Gastrocnemius medialis (tissue), 4 donors: Measurements from ENCODE around the gene VPS8. TPM values are rescaled to one million over a fixed set of nuclear protein-coding genes. Genes with fewer than 3 reads are reported as not detected.
A peak's percentile ranks its signal among the peaks of the same experiment; 100 is the strongest.

Source experiments
- ATAC-seq, 2 donors: fragments of 150-250 bp; one replicate each; pipeline ENCODE4 v1.9.1; 2016
- DNase-seq, 2 donors: peaks; one replicate each; pipeline ENCODE4 v3.0.0-alpha.2; 2019
- H3K27ac ChIP-seq, 4 donors: fragments of 200-600 bp; sonication (generic); 1 replicate in 1 of 4; 2 replicates in 3 of 4; pipeline ENCODE4 v1.5.1; 2016 to 2018; ENCODE audit warnings: mild to moderate bottlenecking in 2 of 4, moderate library complexity in 1 of 4
- H3K27me3 ChIP-seq, 3 donors: fragments of 200-600 bp; sonication (generic) in 2 of 3; 1 replicate in 1 of 3; 2 replicates in 2 of 3; pipeline versions ENCODE4 v1.5.1 to v1.6.0; 2016 to 2019; ENCODE audit warnings: mild to moderate bottlenecking in 1 of 3, moderate library complexity in 1 of 3
- H3K36me3 ChIP-seq, 2 donors: fragments of 200-600 bp; sonication (generic) in 1 of 2; one replicate each; pipeline ENCODE4 v1.5.1; 2017 to 2018
- H3K4me1 ChIP-seq, 2 donors: fragments of 200-600 bp; sonication (generic) in 1 of 2; one replicate each; pipeline ENCODE4 v1.5.1; 2016 to 2017; ENCODE audit warnings: mild to moderate bottlenecking in 2 of 2
- H3K4me3 ChIP-seq, 4 donors: fragments of 200-600 bp; sonication (generic) in 3 of 4; 1 replicate in 1 of 4; 2 replicates in 3 of 4; pipeline ENCODE4 v1.5.1; 2016 to 2019; ENCODE audit warnings: mild to moderate bottlenecking in 2 of 4
- H3K9me3 ChIP-seq, 3 donors: fragments of 200-600 bp; sonication (generic) in 2 of 3; 1 replicate in 1 of 3; 2 replicates in 2 of 3; pipeline ENCODE4 v1.5.1; 2016 to 2019
- POLR2A ChIP-seq, 2 donors: fragments of 450-650 bp; IDR thresholded peaks; one replicate each; pipeline ENCODE4 v1.6.1; 2017; ENCODE audit warnings: antibody characterized with exemption in 2 of 2, mild to moderate bottlenecking in 2 of 2, moderate library complexity in 2 of 2
- in situ Hi-C, 4 donors: fragments of 200-750 bp; cut with MboI; loops; one replicate each; pipeline versions ENCODE4 v1.15.0 to v1.8.0; 2017; ENCODE audit warnings: low sequenced_read_pairs in 4 of 4
- intact Hi-C: fragments of 100-400 bp; cut with DNase I; formaldehyde crosslinking; loops from one replicate; pipeline ENCODE4 v1.15.1; 2023; ENCODE audit warnings: low total_unique reads
- total RNA-seq, 4 donors: library from RNA; depleted of rRNA; stranded (reverse); fragments of >200 nt; gene quantifications; one replicate each; pipeline versions ENCODE4 v1.1.0 to v1.2.3, GENCODE V29; 2016
- TF ChIP-seq, protein P1 (sequence below), 5 experiments: fragments of 450-650 bp in 3 of 5; fragments of 200-600 bp in 2 of 5; sonication (generic) in 2 of 5; IDR thresholded peaks in 4 of 5; conservative IDR thresholded peaks in 1 of 5; 1 replicate in 4 of 5; 2 replicates in 1 of 5; pipeline ENCODE4 v1.5.1; 2016 to 2019; ENCODE audit warnings: antibody characterized with exemption in 5 of 5, mild to moderate bottlenecking in 3 of 5, moderate library complexity in 3 of 5

VPS8 gene
- total RNA-seq, 4 donors from 2014 or later: 37.2 to 64.1 (median 51.2) TPM

DNA sequence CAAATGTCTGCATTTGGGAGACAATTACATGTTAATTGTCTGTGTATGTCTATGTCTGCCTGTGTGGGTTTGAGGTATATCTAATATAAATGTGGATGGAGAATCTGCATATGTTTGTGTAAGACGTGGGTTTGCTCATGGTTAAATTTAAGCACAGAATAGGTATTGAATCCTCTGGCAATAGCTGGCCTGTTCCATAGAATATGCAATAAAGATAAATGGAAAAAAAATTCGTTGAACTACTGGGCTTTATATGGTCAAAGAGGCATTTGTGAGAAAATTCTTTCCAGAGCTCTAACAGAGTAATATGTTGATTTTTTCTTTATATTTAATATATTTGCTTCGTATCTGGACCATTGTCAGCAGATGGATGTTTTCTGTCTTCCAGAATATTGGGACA, 1.4 kb downstream of the VPS8 start:
- TF ChIP-seq, protein P1, sequence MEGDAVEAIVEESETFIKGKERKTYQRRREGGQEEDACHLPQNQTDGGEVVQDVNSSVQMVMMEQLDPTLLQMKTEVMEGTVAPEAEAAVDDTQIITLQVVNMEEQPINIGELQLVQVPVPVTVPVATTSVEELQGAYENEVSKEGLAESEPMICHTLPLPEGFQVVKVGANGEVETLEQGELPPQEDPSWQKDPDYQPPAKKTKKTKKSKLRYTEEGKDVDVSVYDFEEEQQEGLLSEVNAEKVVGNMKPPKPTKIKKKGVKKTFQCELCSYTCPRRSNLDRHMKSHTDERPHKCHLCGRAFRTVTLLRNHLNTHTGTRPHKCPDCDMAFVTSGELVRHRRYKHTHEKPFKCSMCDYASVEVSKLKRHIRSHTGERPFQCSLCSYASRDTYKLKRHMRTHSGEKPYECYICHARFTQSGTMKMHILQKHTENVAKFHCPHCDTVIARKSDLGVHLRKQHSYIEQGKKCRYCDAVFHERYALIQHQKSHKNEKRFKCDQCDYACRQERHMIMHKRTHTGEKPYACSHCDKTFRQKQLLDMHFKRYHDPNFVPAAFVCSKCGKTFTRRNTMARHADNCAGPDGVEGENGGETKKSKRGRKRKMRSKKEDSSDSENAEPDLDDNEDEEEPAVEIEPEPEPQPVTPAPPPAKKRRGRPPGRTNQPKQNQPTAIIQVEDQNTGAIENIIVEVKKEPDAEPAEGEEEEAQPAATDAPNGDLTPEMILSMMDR (IDR thresholded peaks at IDR 0.05 in 4 of 5, conservative IDR thresholded peaks at IDR 0.05 in 1 of 5): no peak
- no peak for TF ChIP-seq POLR2A (IDR thresholded peaks at IDR 0.05)
- H3K9me3 ChIP-seq: no peaks in the 10 kb centered on the region
- peak overlapping the region; percentile 89 to 94 (median 90) for H3K27ac ChIP-seq
- DNase-seq (no peak), ATAC-seq (no peak)
- H3K4me3 ChIP-seq: peak overlapping the region; percentile 70 to 87 (median 82)
- intact Hi-C loops: loop anchor here (10.0 kb wide), 4 partner anchors 799 to 1519 kb away; partner anchors contain the start of genes ABCC5, KLHL24 and TRA2B
- no peaks in the 10 kb centered on the region for H3K36me3 ChIP-seq
- peaks cover 48 to 53% of the 10 kb centered on the region in 2 donors for H3K4me1 ChIP-seq
- in situ Hi-C loops: loop anchor here in 1 of 4 donors (25.0 kb wide), 1 partner anchor 451 kb away; the partner anchor contains the start of genes CLCN2 and POLR2H
- no peaks in the 10 kb centered on the region for H3K27me3 ChIP-seq

DNA sequence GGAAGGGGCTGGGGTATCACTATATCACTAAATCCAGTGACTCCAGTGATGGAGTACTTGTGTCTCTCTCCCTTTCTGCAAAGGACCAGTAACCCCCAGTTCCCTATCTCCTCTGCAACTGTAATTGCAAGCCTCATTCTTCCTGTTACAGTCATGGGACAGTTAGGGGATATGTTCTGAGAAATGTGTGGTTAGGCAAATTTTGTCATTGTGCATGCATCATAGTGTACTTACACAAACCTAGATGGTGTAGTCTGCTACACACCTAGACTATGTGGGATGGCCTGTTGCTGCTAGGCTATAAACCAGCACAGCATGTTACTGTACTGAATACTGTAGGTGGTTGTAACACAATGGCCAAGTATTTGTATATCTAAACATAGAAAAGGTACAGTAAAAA, 2.2 kb downstream of the VPS8 start:
- in situ Hi-C loops: loop anchor here in 1 of 4 donors (25.0 kb wide), 1 partner anchor 452 kb away; the partner anchor contains the start of genes CLCN2 and POLR2H
- no peak for TF ChIP-seq POLR2A (IDR thresholded peaks at IDR 0.05)
- TF ChIP-seq, protein P1 (IDR thresholded peaks at IDR 0.05 in 4 of 5, conservative IDR thresholded peaks at IDR 0.05 in 1 of 5): no peak
- no peak for ATAC-seq
- Histone ChIP-seq H3K9me3 (no peaks in the 10 kb centered on the region), H3K27me3 (no peaks in the 10 kb centered on the region), H3K4me3 (no peak overlapping the region), H3K27ac (peak overlapping the region; percentile 89 to 95 (median 90)), H3K36me3 (no peaks in the 10 kb centered on the region), H3K4me1 (peaks cover 57 to 62% of the 10 kb centered on the region in 2 donors)
- intact Hi-C loops: loop anchor here (10.0 kb wide), 4 partner anchors 799 to 1519 kb away; partner anchors contain the start of genes ABCC5, KLHL24 and TRA2B
- no peak for DNase-seq

DNA sequence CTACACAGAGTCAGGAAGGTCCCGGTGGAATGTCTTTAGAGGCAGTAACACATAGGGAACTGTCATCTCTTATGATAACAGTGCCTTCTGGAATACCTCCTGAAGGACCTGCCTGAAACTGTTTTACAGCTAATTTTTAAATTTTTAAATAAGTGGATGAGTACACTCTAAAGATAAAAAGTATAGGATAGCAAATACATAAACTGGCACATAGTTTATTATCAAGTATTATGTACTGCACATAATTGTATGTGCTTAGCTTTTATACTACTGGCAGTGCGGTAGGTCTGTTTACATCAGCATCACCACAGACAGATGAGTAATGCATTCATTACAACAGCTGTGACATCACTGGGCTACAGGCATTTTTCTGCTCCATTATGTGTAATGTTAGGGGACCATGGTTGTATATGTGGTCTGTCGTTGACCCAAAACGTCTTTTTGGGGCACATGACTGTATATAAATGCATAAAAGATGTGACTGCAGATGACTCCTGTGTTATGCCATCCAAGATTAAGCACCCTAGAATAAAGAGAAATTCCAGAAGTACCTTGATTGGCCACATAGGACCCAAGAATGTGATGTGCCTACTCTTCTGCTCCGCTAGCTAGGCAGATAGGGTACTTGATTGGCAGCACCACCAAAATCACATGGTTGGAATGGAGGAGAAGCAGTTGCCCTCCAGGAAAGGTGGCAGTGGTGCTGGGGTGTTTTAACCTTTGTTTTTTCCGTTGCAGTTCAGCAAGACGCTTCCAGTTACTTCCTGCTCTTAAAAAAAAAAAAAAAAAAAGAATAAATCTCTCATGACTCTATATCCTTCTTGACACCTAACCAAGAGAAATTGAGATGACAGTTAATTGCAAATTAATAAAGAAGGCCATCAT, 3.3 kb downstream of the VPS8 start:
- intact Hi-C loops (loop anchor here (10.0 kb wide), 4 partner anchors 800 to 1520 kb away; partner anchors contain the start of genes ABCC5, KLHL24 and TRA2B), in situ Hi-C loops (loop anchor here in 1 of 4 donors (25.0 kb wide), 1 partner anchor 453 kb away; the partner anchor contains the start of genes CLCN2 and POLR2H)
- TF ChIP-seq, protein P1 (IDR thresholded peaks at IDR 0.05 in 4 of 5, conservative IDR thresholded peaks at IDR 0.05 in 1 of 5): no peak
- no peak for TF ChIP-seq POLR2A (IDR thresholded peaks at IDR 0.05)
- peak overlapping the region; percentile 89 to 95 (median 90) for H3K27ac ChIP-seq
- H3K4me3 ChIP-seq: no peak overlapping the region
- H3K4me1 ChIP-seq: peaks cover 68 to 72% of the 10 kb centered on the region in 2 donors
- no peaks in the 10 kb centered on the region for H3K9me3 ChIP-seq
- DNase-seq (no peak), ATAC-seq (no peak)
- H3K36me3 ChIP-seq: no peaks in the 10 kb centered on the region
- no peaks in the 10 kb centered on the region for H3K27me3 ChIP-seq

DNA sequence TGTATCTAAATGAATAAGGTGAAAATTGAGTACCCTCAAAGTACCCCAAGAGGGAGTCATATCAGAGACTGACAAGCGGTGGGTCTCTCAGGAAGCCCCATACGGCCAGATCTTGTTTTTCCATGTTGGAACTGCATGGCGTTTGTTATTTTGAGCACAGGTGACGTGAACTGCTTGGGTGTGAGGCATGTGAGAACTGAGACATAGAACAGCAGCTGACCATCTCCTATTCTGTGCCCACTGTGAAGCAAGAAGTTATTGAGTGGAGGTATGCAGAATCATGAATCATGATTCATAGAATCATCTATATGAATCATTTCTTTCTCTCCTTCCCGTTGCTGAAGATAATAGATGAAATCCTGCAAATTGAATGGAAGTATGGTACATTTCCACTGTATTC, 4.6 kb downstream of the VPS8 start:
- peak; percentile 83 to 85 for ATAC-seq
- peak; percentile 74 to 76 for DNase-seq
- Histone ChIP-seq H3K27me3 (no peaks in the 10 kb centered on the region), H3K4me3 (peak overlapping the region in 3 of 4 donors; percentile 10 to 25 (median 18)), H3K4me1 (peaks cover 80 to 82% of the 10 kb centered on the region in 2 donors), H3K9me3 (no peaks in the 10 kb centered on the region), H3K27ac (peak overlapping the region; percentile 89 to 95 (median 90)), H3K36me3 (no peaks in the 10 kb centered on the region)
- in situ Hi-C loops: loop anchor here in 1 of 4 donors (25.0 kb wide), 1 partner anchor 454 kb away; the partner anchor contains the start of genes CLCN2 and POLR2H
- intact Hi-C loops: loop anchor here (10.0 kb wide), 4 partner anchors 802 to 1522 kb away; partner anchors contain the start of genes ABCC5, KLHL24 and TRA2B
- TF ChIP-seq POLR2A (IDR thresholded peaks at IDR 0.05): peak; percentile 43 to 61
- TF ChIP-seq, protein P1 (IDR thresholded peaks at IDR 0.05 in 4 of 5, conservative IDR thresholded peaks at IDR 0.05 in 1 of 5): no peak
